ENCODE measurements around the gene NEGR1.
"Not testable (repeated sequence)": the region's sequence is repeated elsewhere in the genome, so short reads cannot be mapped to it uniquely, and the experiment has no call there.

Gene NEGR1
- total RNA-seq = 0 reads per million in 2 donors

- peak in 3 of 5 experiments; percentile 26 to 86 (median 33) for DNase-seq
Observed at GRCh38 chr1:72282271-72283021, at the start of gene NEGR1. Gene NEGR1, minus strand, starts transcription at chr1:72282539.

GRCh38 chr1:72326494-72326893 is 44.2 kb upstream of the NEGR1 start:
- DNase-seq = no peak

- DNase-seq = no peak
Observed at GRCh38 chr1:72324451-72324850, 42.1 kb upstream of the NEGR1 start.

- no peak for DNase-seq
Observed at GRCh38 chr1:72322910-72323309, 40.6 kb upstream of the NEGR1 start.

GRCh38 chr1:72296501-72296900 is 14.2 kb upstream of the NEGR1 start:
- DNase-seq = no peak

GRCh38 chr1:72288886-72289285 is 6.5 kb upstream of the NEGR1 start:
- no peak for DNase-seq

GRCh38 chr1:72286401-72286800 is 4.1 kb upstream of the NEGR1 start:
- DNase-seq = no peak

- DNase-seq = no peak
Observed at GRCh38 chr1:72285074-72285425, 2.7 kb upstream of the NEGR1 start.

- peak in 1 of 5 experiments; percentile 69 for DNase-seq
Observed at GRCh38 chr1:72284348-72285073, 2.2 kb upstream of the NEGR1 start.

- no peak for DNase-seq
Observed at GRCh38 chr1:72284084-72284347, 1.7 kb upstream of the NEGR1 start.

- DNase-seq = peak in 2 of 5 experiments; percentile 1 to 38
Observed at GRCh38 chr1:72283307-72284083, 1.2 kb upstream of the NEGR1 start.

GRCh38 chr1:72283022-72283306 is 625 bp upstream of the NEGR1 start:
- DNase-seq = no peak

GRCh38 chr1:72281637-72282270 is 585 bp downstream of the NEGR1 start:
- DNase-seq = no peak

- no peak for DNase-seq
Observed at GRCh38 chr1:72281144-72281543, 1.2 kb downstream of the NEGR1 start.

- no peak for DNase-seq
Observed at GRCh38 chr1:72280711-72281110, 1.6 kb downstream of the NEGR1 start.

GRCh38 chr1:72280131-72280530 is 2.2 kb downstream of the NEGR1 start:
- no peak for DNase-seq

GRCh38 chr1:72278461-72278860 is 3.9 kb downstream of the NEGR1 start:
- no peak for DNase-seq

- no peak for DNase-seq
Observed at GRCh38 chr1:72271555-72272085, 10.7 kb downstream of the NEGR1 start.

- DNase-seq = no peak
Observed at GRCh38 chr1:72262735-72263134, 19.6 kb downstream of the NEGR1 start.

GRCh38 chr1:72253132-72253531 is 29.2 kb downstream of the NEGR1 start:
- no peak for DNase-seq

GRCh38 chr1:72241397-72241796 is 40.9 kb downstream of the NEGR1 start:
- DNase-seq = no peak

- not testable (repeated sequence) for DNase-seq
Observed at GRCh38 chr1:72235931-72236330, 46.4 kb downstream of the NEGR1 start.

GRCh38 chr1:72235062-72235461 is 47.3 kb downstream of the NEGR1 start:
- no peak for DNase-seq
